ENCODE data around the gene CREB3L4. TPM values are rescaled to one million over a fixed set of nuclear protein-coding genes. Genes with fewer than 3 reads are reported as not detected.

The CREB3L4 gene
- total RNA-seq, 1 experiment from 2014 or later = 25.9 TPM

GRCh38 chr1:153921080-153921802 lies 46.5 kb upstream of the CREB3L4 start:
- POLR2A ChIA-PET (ENCODE audit: unreplicated experiment) = interaction anchor here (0.6 kb wide), 1 partner anchor 385 kb away, joined by 3 read pairs; no protein-coding TSS in a partner anchor

GRCh38 chr1:153921803-153922075 lies 46.0 kb upstream of the CREB3L4 start:
- POLR2A ChIA-PET (ENCODE audit: unreplicated experiment) = interaction anchor here (0.6 kb wide), 1 partner anchor 386 kb away, joined by 3 read pairs; no protein-coding TSS in a partner anchor
- Histone ChIP-seq H2AFZ (0 out of 2 replicates have a peak overlapping the region, but pooled peaks have one; percentile 76), H4K20me1 (ENCODE audit: insufficient read depth) (peaks cover 50% of the 10 kb centered on the region)

More at GRCh38 chr1:153921080-153921802, 46.5 kb upstream of the CREB3L4 start:
- Histone ChIP-seq H3K27me3 (ENCODE audit: insufficient read depth, low read depth) (no peaks in the 10 kb centered on the region), H3K4me3 (peak overlapping the region; percentile 70), H3K4me2 (peak overlapping the region; percentile 87), H4K20me1 (ENCODE audit: insufficient read depth) (peaks cover 54% of the 10 kb centered on the region), H3F3A (ENCODE audit: insufficient read depth, low read depth) (peaks cover 15% of the 10 kb centered on the region; the same call in 1 of the 2 replicates), H3K9me2 (ENCODE audit: insufficient read depth) (no peaks in the 10 kb centered on the region), H2AFZ (no peak overlapping the region), H3K9me3 (ENCODE audit: insufficient read depth, low read depth) (no peaks in the 10 kb centered on the region), H3K27ac (0 out of 2 replicates have a peak overlapping the region, but pooled peaks have one; percentile 49), H3K79me2 (ENCODE audit: low read depth) (peaks cover 60% of the 10 kb centered on the region), H3K36me3 (ENCODE audit: low read depth) (peaks cover under 1% of the 10 kb centered on the region), H3K4me1 (replicated peaks; ENCODE audit: insufficient read depth) (peaks cover 32% of the 10 kb centered on the region)
- no TSS peak for BruUV-seq (replicated peaks)
- CTCF ChIA-PET = no interaction called here
- DNase-seq = no peak
- TF ChIP-seq EZH2 (IDR thresholded peaks at IDR 0.05; ENCODE audit: low read depth) (no peak), CTCF (conservative IDR thresholded peaks at IDR 0.05) (no peak)
- intact Hi-C loops (cut with micrococcal nuclease; ENCODE audit: unreplicated experiment) = loop anchor here (10.0 kb wide), 1 partner anchor 116 kb away; no protein-coding TSS in a partner anchor

More at GRCh38 chr1:153921803-153922075, 46.0 kb upstream of the CREB3L4 start:
- BruUV-seq (replicated peaks) = TSS peak; percentile 26
- peak in 1 of 2 experiments; percentile 10 for DNase-seq
- H3K4me3 ChIP-seq = peak overlapping the region; percentile 70
- intact Hi-C loops (cut with micrococcal nuclease; ENCODE audit: unreplicated experiment) = loop anchor here (10.0 kb wide), 1 partner anchor 117 kb away; no protein-coding TSS in a partner anchor
- peaks cover 32% of the 10 kb centered on the region for H3K4me1 ChIP-seq (replicated peaks; ENCODE audit: insufficient read depth)
- H3K9me3 ChIP-seq (ENCODE audit: insufficient read depth, low read depth) = no peaks in the 10 kb centered on the region
- peak overlapping the region; percentile 87 for H3K4me2 ChIP-seq
- peak overlapping the region; percentile 49; the same call in 1 of the 2 replicates for H3K27ac ChIP-seq
- H3K9me2 ChIP-seq (ENCODE audit: insufficient read depth) = no peaks in the 10 kb centered on the region
- no peaks in the 10 kb centered on the region; the same call in 1 of the 2 replicates for H3K36me3 ChIP-seq (ENCODE audit: low read depth)
- TF ChIP-seq CTCF (conservative IDR thresholded peaks at IDR 0.05) = no peak
- TF ChIP-seq EZH2 (IDR thresholded peaks at IDR 0.05; ENCODE audit: low read depth) = no peak
- peaks cover 15% of the 10 kb centered on the region; the same call in 1 of the 2 replicates for H3F3A ChIP-seq (ENCODE audit: insufficient read depth, low read depth)
- CTCF ChIA-PET = no interaction called here
- H3K27me3 ChIP-seq (ENCODE audit: insufficient read depth, low read depth) = no peaks in the 10 kb centered on the region
- peaks cover 55% of the 10 kb centered on the region for H3K79me2 ChIP-seq (ENCODE audit: low read depth)
